SK-N-SH treated with all-trans-retinoic acid at 6 μM for 48 hours (cell line): ENCODE data around the gene ITCH.
"Not testable (repeated sequence)": the region's sequence is repeated elsewhere in the genome, so short reads cannot be mapped to it uniquely, and the experiment has no call there.

Source experiments
- ATAC-seq: fragments of 200-7000 bp; cut with Tn5 transposase; 3 replicates; pipeline ENCODE4 v1.9.1; 2020; ENCODE audit warnings: mild to moderate bottlenecking, moderate library complexity
- BACH2 ChIP-seq: fragments of 250-450 bp; sonication (Bioruptor Pico); IDR thresholded peaks from 2 replicates; pipeline ENCODE4 v1.9.0; 2021; ENCODE audit warnings: mild to moderate bottlenecking, borderline replicate concordance
- CREB5 ChIP-seq: fragments of 250-450 bp; sonication (Bioruptor Pico); IDR thresholded peaks from 2 replicates; pipeline ENCODE4 v1.5.1; 2020; ENCODE audit warnings: low read depth, mild to moderate bottlenecking, moderate library complexity
- CSDC2 ChIP-seq: fragments of 250-450 bp; sonication (Bioruptor Pico); IDR thresholded peaks from 2 replicates; pipeline ENCODE4 v1.5.0; 2020; ENCODE audit warnings: mild to moderate bottlenecking, moderate library complexity
- CSRNP3 ChIP-seq: fragments of 250-450 bp; sonication (Bioruptor Pico); IDR thresholded peaks from 2 replicates; pipeline ENCODE4 v1.5.1; 2021; ENCODE audit warnings: mild to moderate bottlenecking, moderate library complexity
- ESRRG ChIP-seq: fragments of 250-450 bp; sonication (Bioruptor Pico); IDR thresholded peaks from 2 replicates; pipeline ENCODE4 v1.6.1; 2021; ENCODE audit warnings: mild to moderate bottlenecking
- GLIS3 ChIP-seq: fragments of 250-450 bp; sonication (Bioruptor Pico); IDR thresholded peaks from 2 replicates; pipeline ENCODE4 v1.5.0; 2020; ENCODE audit warnings: mild to moderate bottlenecking, moderate library complexity
- ISL1 ChIP-seq: fragments of 250-450 bp; sonication (Bioruptor Pico); IDR thresholded peaks from 2 replicates; pipeline ENCODE4 v2.1.2; 2022; ENCODE audit warnings: mild to moderate bottlenecking, moderate library complexity
- OSR1 ChIP-seq: fragments of 250-450 bp; sonication (Bioruptor Pico); IDR thresholded peaks from 2 replicates; pipeline ENCODE4 v1.8.0; 2022; ENCODE audit warnings: moderate library complexity, mild to moderate bottlenecking, inconsistent platforms
- PATZ1 ChIP-seq: fragments of 250-450 bp; sonication (Bioruptor Pico); IDR thresholded peaks from 2 replicates; pipeline ENCODE4 v1.8.0; 2020; ENCODE audit warnings: mild to moderate bottlenecking, moderate library complexity, borderline replicate concordance
- PPARA ChIP-seq: fragments of 250-450 bp; sonication (Bioruptor Pico); IDR thresholded peaks from 2 replicates; pipeline ENCODE4 v1.5.0; 2020; ENCODE audit warnings: mild to moderate bottlenecking, borderline replicate concordance
- RARB ChIP-seq: fragments of 250-450 bp; sonication (Bioruptor Pico); IDR thresholded peaks from 2 replicates; pipeline ENCODE4 v1.8.0; 2021; ENCODE audit warnings: mild to moderate bottlenecking, moderate library complexity
- SNAI2 ChIP-seq: fragments of 250-450 bp; sonication (Bioruptor Pico); IDR thresholded peaks from 2 replicates; pipeline ENCODE4 v1.5.0; 2020; ENCODE audit warnings: mild to moderate bottlenecking, moderate library complexity
- TCF4 ChIP-seq: fragments of 250-450 bp; sonication (Bioruptor Pico); IDR thresholded peaks from 2 replicates; pipeline ENCODE4 v1.8.0; 2021; ENCODE audit warnings: mild to moderate bottlenecking, moderate library complexity, borderline replicate concordance
- TOX ChIP-seq: fragments of 250-450 bp; sonication (Bioruptor Pico); IDR thresholded peaks from 2 replicates; pipeline ENCODE4 v1.8.0; 2021; ENCODE audit warnings: mild to moderate bottlenecking, moderate library complexity, borderline replicate concordance
- TSHZ2 ChIP-seq: fragments of 250-450 bp; sonication (Bioruptor Pico); IDR thresholded peaks from 2 replicates; pipeline ENCODE4 v1.5.0; 2020; ENCODE audit warnings: mild to moderate bottlenecking, moderate library complexity
- ZC3H10 ChIP-seq: fragments of 250-450 bp; sonication (Bioruptor Pico); IDR thresholded peaks from 2 replicates; pipeline ENCODE4 v1.5.1; 2021; ENCODE audit warnings: mild to moderate bottlenecking, moderate library complexity
- ZFP3 ChIP-seq: fragments of 250-450 bp; sonication (Bioruptor Pico); IDR thresholded peaks from 2 replicates; pipeline ENCODE4 v1.5.0; 2020; ENCODE audit warnings: mild to moderate bottlenecking, moderate library complexity
- ZNF565 ChIP-seq: fragments of 450-650 bp; formaldehyde crosslinking; conservative IDR thresholded peaks from 2 replicates; pipeline ENCODE4 v1.5.0; 2020; ENCODE audit warnings: low read depth, mild to moderate bottlenecking, moderate library complexity
- ZNF70 ChIP-seq: fragments of 450-650 bp; formaldehyde crosslinking; IDR thresholded peaks from 2 replicates; pipeline ENCODE4 v1.5.0; 2020; ENCODE audit warnings: mild to moderate bottlenecking, moderate library complexity
- ZNF8 ChIP-seq: fragments of 450-650 bp; formaldehyde crosslinking; IDR thresholded peaks from 2 replicates; pipeline ENCODE4 v1.5.0; 2020; ENCODE audit warnings: mild to moderate bottlenecking, moderate library complexity

ITCH gene

GRCh38 chr20:34403908-34404307 lies 40.8 kb downstream of the ITCH start:
- no peak for TF ChIP-seq TOX (CRISPR knock-in tag)
- TF ChIP-seq OSR1 (CRISPR knock-in tag) = no peak
- TF ChIP-seq BACH2 = no peak
- no peak for TF ChIP-seq ZFP3 (CRISPR knock-in tag)
- TF ChIP-seq CSDC2 (CRISPR knock-in tag) = no peak
- no peak for TF ChIP-seq PATZ1
- TF ChIP-seq ESRRG (CRISPR knock-in tag) = no peak
- TF ChIP-seq PPARA = no peak
- TF ChIP-seq ZC3H10 (CRISPR knock-in tag) = no peak
- TF ChIP-seq RARB (CRISPR knock-in tag) = no peak
- TF ChIP-seq TCF4 (CRISPR knock-in tag) = no peak
- TF ChIP-seq CREB5 (CRISPR knock-in tag) = no peak
- TF ChIP-seq TSHZ2 (CRISPR knock-in tag) = no peak
- TF ChIP-seq, all 23 proteins: peak for 0
- no peak for ATAC-seq

GRCh38 chr20:34404803-34405202 lies 41.7 kb downstream of the ITCH start:
- TF ChIP-seq SNAI2 (CRISPR knock-in tag) = no peak
- no peak for TF ChIP-seq RARB (CRISPR knock-in tag)
- TF ChIP-seq CREB5 (CRISPR knock-in tag) = no peak
- no peak for TF ChIP-seq PPARA
- TF ChIP-seq GLIS3 (CRISPR knock-in tag) = no peak
- no peak for TF ChIP-seq ZFP3 (CRISPR knock-in tag)
- TF ChIP-seq ISL1 (CRISPR knock-in tag) = no peak
- TF ChIP-seq CSRNP3 (CRISPR knock-in tag) = no peak
- no peak for TF ChIP-seq ZNF565 (CRISPR knock-in tag)
- TF ChIP-seq TOX (CRISPR knock-in tag) = no peak
- TF ChIP-seq ZC3H10 (CRISPR knock-in tag) = no peak
- TF ChIP-seq TCF4 (CRISPR knock-in tag) = no peak
- no peak for TF ChIP-seq ZNF70
- no peak for TF ChIP-seq ZNF8 (CRISPR knock-in tag)
- no peak for TF ChIP-seq CSDC2 (CRISPR knock-in tag)
- no peak for TF ChIP-seq OSR1 (CRISPR knock-in tag)
- no peak for ATAC-seq

GRCh38 chr20:34405247-34405651 lies 42.2 kb downstream of the ITCH start:
- not testable (repeated sequence) for ATAC-seq

GRCh38 chr20:34405942-34406341 lies 42.9 kb downstream of the ITCH start:
- not testable (repeated sequence) for ATAC-seq
